Calu3 (cell line): ENCODE measurements around the gene URI1. TPM values are rescaled to one million over a fixed set of nuclear protein-coding genes. Genes with fewer than 3 reads are reported as not detected.
"Not testable (repeated sequence)": the region's sequence is repeated elsewhere in the genome, so short reads cannot be mapped to it uniquely, and the experiment has no call there.

Source experiments
- BruUV-seq: library from RNA; stranded (reverse); fragments of 400-500 nt; replicated peaks from 2 replicates; lab custom pipeline; 2021; lab: Mats Ljungman, UMichigan
- CTCF ChIA-PET: fragments of 300-600 bp; sonication (Branson Sonifier 250); formaldehyde crosslinking; loops from one replicate; lab custom pipeline; 2022; ENCODE audit warnings: antibody characterized with exemption; lab: Charles Lee
- DNase-seq: peaks from one replicate; pipeline ENCODE4 v3.0.0; 2022
- H3K27ac Mint-ChIP-seq: one replicate; pipeline ENCODE4 v1.8.0; 2022; ENCODE audit warnings: mixed read lengths; ENCODE audit not compliant: unreplicated experiment
- H3K27me3 Mint-ChIP-seq: one replicate; pipeline ENCODE4 v1.8.0; 2022; ENCODE audit warnings: mixed read lengths; ENCODE audit not compliant: unreplicated experiment
- H3K36me3 Mint-ChIP-seq: one replicate; pipeline ENCODE4 v1.8.0; 2022; ENCODE audit warnings: mild to moderate bottlenecking, moderate library complexity, mixed read lengths; ENCODE audit not compliant: insufficient read depth, unreplicated experiment
- H3K4me1 Mint-ChIP-seq: one replicate; pipeline ENCODE4 v1.8.0; 2022; ENCODE audit warnings: mild to moderate bottlenecking, low read depth, mixed read lengths; ENCODE audit not compliant: unreplicated experiment
- H3K4me3 Mint-ChIP-seq: one replicate; pipeline ENCODE4 v1.8.0; 2022; ENCODE audit warnings: mild to moderate bottlenecking, low read depth, moderate library complexity, mixed read lengths; ENCODE audit not compliant: unreplicated experiment
- H3K9me3 Mint-ChIP-seq: one replicate; pipeline ENCODE4 v1.8.0; 2022; ENCODE audit warnings: low read depth, mixed read lengths; ENCODE audit not compliant: unreplicated experiment
- intact Hi-C: fragments of 100-400 bp; cut with micrococcal nuclease; formaldehyde crosslinking; loops from one replicate; pipeline ENCODE4 v1.10.0; 2022; ENCODE audit not compliant: unreplicated experiment
- total RNA-seq: library from RNA; stranded (reverse); gene quantifications from 2 replicates; pipeline ENCODE4 v1.2.3, GENCODE V29; 2022
- TF ChIP-seq, protein P1 (sequence below): fragments of 200-600 bp; IDR thresholded peaks from one replicate; pipeline ENCODE4 v1.8.0; 2022; ENCODE audit warnings: antibody characterized with exemption; ENCODE audit not compliant: unreplicated experiment

URI1 gene
- total RNA-seq, 1 experiment from 2014 or later, result 50.6 TPM

DNA sequence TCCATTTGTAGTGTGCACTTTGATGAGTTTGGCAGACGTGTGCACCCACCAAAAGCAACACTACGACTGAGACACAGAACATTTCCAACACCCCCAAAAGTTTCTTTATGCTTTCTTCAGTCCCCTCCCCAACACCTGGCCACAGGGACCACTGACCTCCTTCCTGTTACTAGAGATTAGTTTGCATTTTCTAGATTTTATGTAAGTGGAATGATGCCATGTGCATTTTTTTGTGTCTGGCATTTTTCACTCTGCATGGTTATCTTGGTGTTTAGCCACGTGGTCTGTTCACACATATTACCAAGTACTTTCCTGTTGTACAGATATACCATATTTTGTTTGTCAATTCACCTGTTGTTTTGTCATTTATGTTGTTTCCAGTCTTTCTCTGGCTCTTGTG is 44.6 kb upstream of the URI1 start:
- Mint-ChIP-seq H3K4me3 (no peak overlapping the region), H3K9me3 (no peaks in the 10 kb centered on the region), H3K27me3 (peaks cover 23% of the 10 kb centered on the region), H3K36me3 (no peaks in the 10 kb centered on the region), H3K27ac (no peak overlapping the region), H3K4me1 (no peaks in the 10 kb centered on the region)
- intact Hi-C loops, result no loop called here
- BruUV-seq, result no TSS peak
- TF ChIP-seq, protein P1, sequence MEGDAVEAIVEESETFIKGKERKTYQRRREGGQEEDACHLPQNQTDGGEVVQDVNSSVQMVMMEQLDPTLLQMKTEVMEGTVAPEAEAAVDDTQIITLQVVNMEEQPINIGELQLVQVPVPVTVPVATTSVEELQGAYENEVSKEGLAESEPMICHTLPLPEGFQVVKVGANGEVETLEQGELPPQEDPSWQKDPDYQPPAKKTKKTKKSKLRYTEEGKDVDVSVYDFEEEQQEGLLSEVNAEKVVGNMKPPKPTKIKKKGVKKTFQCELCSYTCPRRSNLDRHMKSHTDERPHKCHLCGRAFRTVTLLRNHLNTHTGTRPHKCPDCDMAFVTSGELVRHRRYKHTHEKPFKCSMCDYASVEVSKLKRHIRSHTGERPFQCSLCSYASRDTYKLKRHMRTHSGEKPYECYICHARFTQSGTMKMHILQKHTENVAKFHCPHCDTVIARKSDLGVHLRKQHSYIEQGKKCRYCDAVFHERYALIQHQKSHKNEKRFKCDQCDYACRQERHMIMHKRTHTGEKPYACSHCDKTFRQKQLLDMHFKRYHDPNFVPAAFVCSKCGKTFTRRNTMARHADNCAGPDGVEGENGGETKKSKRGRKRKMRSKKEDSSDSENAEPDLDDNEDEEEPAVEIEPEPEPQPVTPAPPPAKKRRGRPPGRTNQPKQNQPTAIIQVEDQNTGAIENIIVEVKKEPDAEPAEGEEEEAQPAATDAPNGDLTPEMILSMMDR, result no peak
- CTCF ChIA-PET, result no interaction called here
- DNase-seq, result no peak

DNA sequence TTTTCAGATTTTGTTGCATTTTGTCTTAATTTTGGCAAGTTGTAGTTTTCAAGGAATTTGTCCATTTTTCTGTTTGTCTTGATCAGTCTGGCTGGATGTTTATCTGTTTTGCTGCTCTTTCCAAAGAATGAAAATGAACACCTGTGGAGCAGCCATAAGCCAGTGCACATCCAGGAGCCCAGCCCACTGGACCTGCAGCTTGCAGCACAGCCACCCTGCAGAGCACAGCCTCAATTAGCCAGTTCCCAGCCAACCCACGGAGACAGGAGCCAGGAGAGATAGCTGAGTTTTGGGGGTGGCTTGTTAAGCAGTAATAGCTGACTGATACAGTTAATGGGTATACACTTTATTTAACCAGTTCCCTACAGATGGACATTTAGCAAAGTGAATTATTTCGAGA is 38.0 kb upstream of the URI1 start:
- Mint-ChIP-seq H3K36me3 (no peaks in the 10 kb centered on the region), H3K4me1 (no peaks in the 10 kb centered on the region), H3K27me3 (no peaks in the 10 kb centered on the region), H3K4me3 (no peak overlapping the region), H3K9me3 (no peaks in the 10 kb centered on the region), H3K27ac (no peak overlapping the region)
- TF ChIP-seq, protein P1, result no peak
- CTCF ChIA-PET, result interaction anchor here (0.6 kb wide), 1 partner anchor 657 kb away, joined by 3 read pairs; no protein-coding TSS in a partner anchor
- no peak for DNase-seq
- intact Hi-C loops, result no loop called here
- BruUV-seq, result no TSS peak

DNA sequence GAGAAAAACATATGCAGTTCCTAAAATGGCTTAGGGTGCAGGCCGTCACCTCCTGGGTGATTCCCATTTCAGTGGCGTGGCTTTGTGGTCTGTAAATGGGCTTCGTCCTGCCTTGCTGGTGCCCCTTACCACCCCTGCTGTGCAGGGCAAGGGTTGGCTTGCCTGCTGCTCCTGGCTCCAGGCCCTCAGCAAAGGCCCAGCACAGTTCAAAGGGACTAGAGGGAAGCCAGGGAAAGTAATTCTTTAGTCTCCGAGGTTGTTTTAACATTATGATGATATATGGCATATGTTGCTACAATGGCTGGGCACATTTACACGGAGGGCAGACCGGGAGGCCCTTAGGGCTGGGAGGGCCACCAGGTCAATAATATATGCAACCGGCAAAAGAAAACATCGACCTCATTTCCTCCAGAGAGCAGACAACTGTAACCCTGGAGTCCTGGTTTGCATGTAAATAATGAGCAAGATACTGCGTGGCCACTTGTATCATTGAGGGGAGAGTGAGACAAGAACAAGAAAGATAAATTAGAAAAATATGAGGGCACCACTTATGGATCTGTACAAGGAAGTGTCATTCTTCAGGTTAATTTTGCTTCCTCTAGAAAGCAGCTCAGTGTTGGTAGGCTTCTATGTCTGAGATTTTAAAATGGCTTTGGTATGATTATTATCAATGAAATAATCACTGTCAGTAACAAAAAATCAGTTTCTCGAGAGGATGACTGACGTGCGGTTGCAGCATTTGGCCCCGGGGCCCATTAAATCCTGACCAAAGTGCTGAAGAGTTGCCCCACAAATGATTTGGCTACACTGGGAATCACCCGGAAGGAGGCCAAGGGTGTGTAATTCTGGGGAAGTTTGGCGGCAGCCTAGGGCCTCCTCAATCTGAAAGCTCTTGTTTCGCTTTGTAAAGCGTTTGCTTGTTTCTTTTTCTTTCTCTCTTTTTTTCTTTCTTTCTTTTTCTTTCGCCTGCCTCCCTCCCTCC is 32.8 kb upstream of the URI1 start:
- TF ChIP-seq, protein P1, result no peak
- Mint-ChIP-seq H3K4me3 (no peak overlapping the region), H3K9me3 (peaks cover 2% of the 10 kb centered on the region), H3K4me1 (no peaks in the 10 kb centered on the region), H3K36me3 (no peaks in the 10 kb centered on the region), H3K27ac (no peak overlapping the region), H3K27me3 (peaks cover 26% of the 10 kb centered on the region)
- intact Hi-C loops, result no loop called here
- DNase-seq, result no peak
- CTCF ChIA-PET, result no interaction called here
- no TSS peak for BruUV-seq

DNA sequence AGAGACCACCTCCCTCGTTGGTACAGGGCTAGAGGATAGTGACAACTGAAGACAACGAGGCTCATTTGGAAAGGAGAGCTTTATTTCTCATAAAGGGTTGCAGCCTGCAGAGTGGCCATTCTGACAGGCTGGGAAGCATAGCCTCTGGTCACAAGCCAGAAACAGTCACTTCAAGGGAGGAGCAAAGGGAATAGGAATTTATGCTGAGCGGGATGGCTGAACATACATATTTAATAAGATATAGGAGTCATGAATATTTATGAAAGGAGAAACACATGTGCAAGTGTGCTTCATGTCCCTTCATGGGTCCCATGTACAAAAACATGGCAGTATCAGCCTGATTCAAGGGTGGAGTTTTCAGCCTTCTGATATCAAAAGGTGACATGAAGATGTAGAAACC is 27.1 kb upstream of the URI1 start:
- H3K4me3 Mint-ChIP-seq, result no peak overlapping the region
- intact Hi-C loops, result no loop called here
- H3K27me3 Mint-ChIP-seq, result peaks cover 27% of the 10 kb centered on the region
- no peaks in the 10 kb centered on the region for H3K36me3 Mint-ChIP-seq
- peaks cover 2% of the 10 kb centered on the region for H3K9me3 Mint-ChIP-seq
- TF ChIP-seq, protein P1, result no peak
- H3K4me1 Mint-ChIP-seq, result peaks cover 9% of the 10 kb centered on the region
- CTCF ChIA-PET, result no interaction called here
- no TSS peak for BruUV-seq
- no peak for DNase-seq
- no peak overlapping the region for H3K27ac Mint-ChIP-seq

DNA sequence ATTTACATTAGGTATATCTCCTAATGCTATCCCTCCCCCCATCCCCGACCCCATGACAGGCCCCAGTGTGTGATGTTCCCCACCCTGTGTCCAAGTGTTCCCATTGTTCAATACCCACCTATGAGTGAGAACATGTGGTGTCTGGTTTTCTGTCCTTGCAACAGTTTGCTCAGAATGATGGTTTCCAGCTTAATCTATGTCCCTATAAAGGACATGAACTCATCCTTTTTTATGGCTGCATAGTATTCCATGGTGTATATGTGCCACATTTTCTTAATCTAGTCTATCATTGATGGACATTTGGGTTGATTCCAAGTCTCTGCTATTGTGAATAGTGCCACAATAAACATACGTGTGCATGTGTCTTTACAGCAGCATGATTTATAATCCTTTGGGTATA is 26.2 kb upstream of the URI1 start:
- H3K4me3 Mint-ChIP-seq, DNase-seq, H3K27ac Mint-ChIP-seq, H3K4me1 Mint-ChIP-seq, BruUV-seq, H3K36me3 Mint-ChIP-seq, H3K9me3 Mint-ChIP-seq, intact Hi-C loops, CTCF ChIA-PET: not testable (repeated sequence)
- peaks cover 18% of the 10 kb centered on the region for H3K27me3 Mint-ChIP-seq
